ENCODE data around the gene C12orf50.

Gene C12orf50

DNA sequence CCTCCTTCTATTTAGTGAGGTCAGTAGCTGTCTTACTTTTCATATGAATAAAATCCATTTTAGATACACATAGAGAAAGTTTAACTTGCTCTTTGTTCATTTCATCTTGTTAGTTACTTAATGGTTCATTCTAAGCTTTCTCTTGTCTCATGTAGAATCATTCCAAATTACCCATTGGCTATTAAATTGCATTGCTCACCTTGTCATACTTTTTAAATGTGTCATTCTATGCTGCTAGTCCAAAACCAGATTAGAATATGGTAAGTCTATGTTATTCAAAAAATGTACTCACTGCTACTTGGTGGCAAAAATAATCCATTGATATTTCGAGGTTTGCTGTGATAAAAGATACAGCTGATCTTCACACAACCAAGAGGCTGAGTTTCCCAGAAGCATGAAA, 3.0 kb downstream of the C12orf50 start:
- no peaks in the 10 kb centered on the region for H3K9me3 ChIP-seq (ENCODE audit: insufficient read depth, low read depth, low read length)
- no peaks in the 10 kb centered on the region for H3K9me2 ChIP-seq (replicated peaks; ENCODE audit: low read depth, low read length)
- no peaks in the 10 kb centered on the region for H3F3A ChIP-seq (ENCODE audit: low read depth)
- no peaks in the 10 kb centered on the region for H3K36me3 ChIP-seq (ENCODE audit: insufficient read depth, low read length)
- no peak overlapping the region for H3K4me2 ChIP-seq (ENCODE audit: low read depth, low read length, poor library complexity, severe bottlenecking)
- no peak overlapping the region for H3K9ac ChIP-seq (ENCODE audit: low read depth, low read length, poor library complexity, severe bottlenecking)
- H3K4me1 ChIP-seq (ENCODE audit: insufficient read depth, low read length, poor library complexity, severe bottlenecking): no peaks in the 10 kb centered on the region
- no peak overlapping the region for H2AFZ ChIP-seq (ENCODE audit: low read length)
- TF ChIP-seq EZH2phosphoT487 (IDR thresholded peaks at IDR 0.05; ENCODE audit: borderline replicate concordance): no peak
- TF ChIP-seq, protein P1, sequence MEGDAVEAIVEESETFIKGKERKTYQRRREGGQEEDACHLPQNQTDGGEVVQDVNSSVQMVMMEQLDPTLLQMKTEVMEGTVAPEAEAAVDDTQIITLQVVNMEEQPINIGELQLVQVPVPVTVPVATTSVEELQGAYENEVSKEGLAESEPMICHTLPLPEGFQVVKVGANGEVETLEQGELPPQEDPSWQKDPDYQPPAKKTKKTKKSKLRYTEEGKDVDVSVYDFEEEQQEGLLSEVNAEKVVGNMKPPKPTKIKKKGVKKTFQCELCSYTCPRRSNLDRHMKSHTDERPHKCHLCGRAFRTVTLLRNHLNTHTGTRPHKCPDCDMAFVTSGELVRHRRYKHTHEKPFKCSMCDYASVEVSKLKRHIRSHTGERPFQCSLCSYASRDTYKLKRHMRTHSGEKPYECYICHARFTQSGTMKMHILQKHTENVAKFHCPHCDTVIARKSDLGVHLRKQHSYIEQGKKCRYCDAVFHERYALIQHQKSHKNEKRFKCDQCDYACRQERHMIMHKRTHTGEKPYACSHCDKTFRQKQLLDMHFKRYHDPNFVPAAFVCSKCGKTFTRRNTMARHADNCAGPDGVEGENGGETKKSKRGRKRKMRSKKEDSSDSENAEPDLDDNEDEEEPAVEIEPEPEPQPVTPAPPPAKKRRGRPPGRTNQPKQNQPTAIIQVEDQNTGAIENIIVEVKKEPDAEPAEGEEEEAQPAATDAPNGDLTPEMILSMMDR (conservative IDR thresholded peaks at IDR 0.05; ENCODE audit: low read length): no peak
- H3K4me3 ChIP-seq (ENCODE audit: low read length, poor library complexity, severe bottlenecking): no peak overlapping the region
- no peaks in the 10 kb centered on the region for H3K79me2 ChIP-seq (ENCODE audit: insufficient read depth, low read length)
- H4K20me1 ChIP-seq (ENCODE audit: insufficient read depth, low read length, poor library complexity, severe bottlenecking): no peaks in the 10 kb centered on the region
- H3K27me3 ChIP-seq (ENCODE audit: insufficient read depth, low read length, poor library complexity, severe bottlenecking): no peaks in the 10 kb centered on the region

DNA sequence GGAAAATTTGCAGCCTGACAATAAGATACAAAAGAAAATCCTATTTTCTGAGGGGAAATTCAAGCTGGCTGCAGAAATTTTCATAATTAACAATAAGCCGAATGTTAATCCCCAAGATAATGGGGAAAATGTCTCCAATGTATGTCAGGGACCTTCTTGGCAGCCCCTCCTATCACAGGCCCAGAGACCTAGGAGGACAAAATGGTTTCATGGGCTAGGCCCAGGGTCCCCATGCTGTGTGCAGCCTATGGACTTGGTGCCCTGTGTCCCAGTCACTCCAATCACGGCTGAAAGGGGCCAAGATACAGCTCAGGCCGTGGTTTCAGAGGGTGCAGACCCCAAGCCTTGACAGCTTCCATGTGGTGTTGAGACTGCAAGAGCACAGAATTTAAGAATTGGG, 11.2 kb downstream of the C12orf50 start:
- H3K4me2 ChIP-seq (ENCODE audit: low read depth, low read length, poor library complexity, severe bottlenecking): no peak overlapping the region
- no peaks in the 10 kb centered on the region for H3K4me1 ChIP-seq (ENCODE audit: insufficient read depth, low read length, poor library complexity, severe bottlenecking)
- H3K9me3 ChIP-seq (ENCODE audit: insufficient read depth, low read depth, low read length): peaks cover 5% of the 10 kb centered on the region; the same call in 1 of the 2 replicates
- H4K20me1 ChIP-seq (ENCODE audit: insufficient read depth, low read length, poor library complexity, severe bottlenecking): no peaks in the 10 kb centered on the region
- no peaks in the 10 kb centered on the region for H3F3A ChIP-seq (ENCODE audit: low read depth)
- TF ChIP-seq, protein P1 (conservative IDR thresholded peaks at IDR 0.05; ENCODE audit: low read length): no peak
- no peak for TF ChIP-seq EZH2phosphoT487 (IDR thresholded peaks at IDR 0.05; ENCODE audit: borderline replicate concordance)
- H3K79me2 ChIP-seq (ENCODE audit: insufficient read depth, low read length): no peaks in the 10 kb centered on the region
- H2AFZ ChIP-seq (ENCODE audit: low read length): no peak overlapping the region
- H3K9me2 ChIP-seq (replicated peaks; ENCODE audit: low read depth, low read length): no peaks in the 10 kb centered on the region
- no peak overlapping the region for H3K4me3 ChIP-seq (ENCODE audit: low read length, poor library complexity, severe bottlenecking)
- no peaks in the 10 kb centered on the region for H3K27me3 ChIP-seq (ENCODE audit: insufficient read depth, low read length, poor library complexity, severe bottlenecking)
- no peak overlapping the region for H3K9ac ChIP-seq (ENCODE audit: low read depth, low read length, poor library complexity, severe bottlenecking)
- no peaks in the 10 kb centered on the region for H3K36me3 ChIP-seq (ENCODE audit: insufficient read depth, low read length)

DNA sequence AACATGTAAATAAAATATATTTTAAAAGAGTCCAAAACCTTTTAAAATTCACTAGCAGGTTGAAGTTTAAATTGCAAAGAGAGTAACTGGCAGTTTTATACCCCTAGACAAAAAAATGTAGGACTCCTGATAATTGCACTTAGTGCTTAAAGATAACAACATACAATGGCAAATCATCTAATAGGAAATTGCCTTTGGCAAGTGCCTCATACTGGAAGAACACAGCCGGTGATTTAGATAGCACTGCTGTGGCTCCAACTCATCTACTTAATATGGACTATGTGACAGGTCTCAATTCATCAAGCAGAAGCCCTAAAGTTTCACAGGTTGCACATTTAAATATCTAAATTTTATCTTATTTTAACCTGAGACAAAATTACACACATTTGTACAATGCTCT, 13.4 kb downstream of the C12orf50 start:
- Histone ChIP-seq H3F3A (ENCODE audit: low read depth) (no peaks in the 10 kb centered on the region), H4K20me1 (ENCODE audit: insufficient read depth, low read length, poor library complexity, severe bottlenecking) (no peaks in the 10 kb centered on the region), H3K4me3 (ENCODE audit: low read length, poor library complexity, severe bottlenecking) (no peak overlapping the region), H3K9me2 (replicated peaks; ENCODE audit: low read depth, low read length) (no peaks in the 10 kb centered on the region), H2AFZ (ENCODE audit: low read length) (no peak overlapping the region), H3K36me3 (ENCODE audit: insufficient read depth, low read length) (no peaks in the 10 kb centered on the region), H3K9me3 (ENCODE audit: insufficient read depth, low read depth, low read length) (peaks cover 5% of the 10 kb centered on the region; the same call in 1 of the 2 replicates), H3K27me3 (ENCODE audit: insufficient read depth, low read length, poor library complexity, severe bottlenecking) (no peaks in the 10 kb centered on the region), H3K9ac (ENCODE audit: low read depth, low read length, poor library complexity, severe bottlenecking) (no peak overlapping the region), H3K4me2 (ENCODE audit: low read depth, low read length, poor library complexity, severe bottlenecking) (no peak overlapping the region), H3K4me1 (ENCODE audit: insufficient read depth, low read length, poor library complexity, severe bottlenecking) (no peaks in the 10 kb centered on the region), H3K79me2 (ENCODE audit: insufficient read depth, low read length) (no peaks in the 10 kb centered on the region)
- TF ChIP-seq EZH2phosphoT487 (IDR thresholded peaks at IDR 0.05; ENCODE audit: borderline replicate concordance): no peak
- TF ChIP-seq, protein P1 (conservative IDR thresholded peaks at IDR 0.05; ENCODE audit: low read length): no peak

All from Loucy (cell line).